ENCODE measurements around the gene ECE2. TPM values are rescaled to one million over a fixed set of nuclear protein-coding genes. Genes with fewer than 3 reads are reported as not detected.

ECE2 gene
- total RNA-seq, 5 donors from 2014 or later (not counting 1 experiment from before 2014, with no cell fraction given) = not detected

DNA sequence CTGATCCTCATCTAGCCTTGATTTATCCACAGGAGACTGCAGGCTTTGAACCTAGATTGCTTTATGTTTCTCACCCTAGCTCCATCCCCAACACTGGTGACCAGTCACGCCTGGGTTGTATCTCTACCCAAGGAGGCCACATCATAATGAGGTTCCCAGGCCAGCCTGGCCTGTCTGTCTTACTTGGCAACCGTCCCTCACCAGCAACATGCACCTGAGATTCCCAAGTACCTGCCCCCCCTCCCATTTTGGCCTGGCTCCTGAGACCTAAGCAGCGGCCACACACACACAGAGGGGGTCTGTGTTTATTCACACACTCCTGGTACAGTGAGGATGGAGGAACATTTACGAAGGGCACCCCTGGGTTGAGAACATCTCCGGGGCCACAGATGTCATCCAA, 16.9 kb upstream of the ECE2 start:
- no peak overlapping the region for H3K27ac ChIP-seq (ENCODE audit: low read length)
- H3K4me1 ChIP-seq (ENCODE audit: control insufficient read depth in 1 of 2, extremely low read depth in 1 of 2, insufficient read depth in 2 of 2, low read length in 2 of 2) = peaks cover 19 to 31% of the 10 kb centered on the region in 2 experiments
- H3K27me3 ChIP-seq (replicated peaks in 1 of 2; ENCODE audit: control insufficient read depth in 2 of 2, extremely low read depth in 1 of 2, insufficient read depth in 2 of 2, low read length in 1 of 2) = peaks cover 2 to 47% of the 10 kb centered on the region in 2 experiments
- ATAC-seq (replicated peaks in 1 of 4) (no peak), DNase-seq (no peak)
- H3K9me3 ChIP-seq = no peaks in the 10 kb centered on the region
- Mint-ChIP-seq H3K36me3 (no peaks in the 10 kb centered on the region), H3K27me3 (peaks cover 11 to 21% of the 10 kb centered on the region in 2 donors), H3K9me3 (no peaks in the 10 kb centered on the region), H3K27ac (no peak overlapping the region), H3K4me3 (peak overlapping the region; percentile 34 to 71 (median 66)), H3K4me1 (peaks cover 18 to 28% (median 25%) of the 10 kb centered on the region in 3 donors)
- POLR2A ChIA-PET = no interaction called here
- 93% methylated on average over 4 of the region's 5 CpGs for WGBS (ENCODE audit: insufficient coverage)
- CTCF ChIA-PET = interaction anchor here in 1 of 2 donors (0.8 kb wide), 1 partner anchor 9 kb away, joined by 3 read pairs; the partner anchor contains the start of gene EEF1AKMT4
- H3K4me3 ChIP-seq (ENCODE audit: control insufficient read depth in 1 of 2, extremely low read depth in 1 of 2, low read length in 1 of 2) = no peak overlapping the region
- H3K36me3 ChIP-seq (ENCODE audit: control insufficient read depth in 2 of 2, extremely low read depth in 1 of 2, insufficient read depth in 1 of 2, low read length in 1 of 2) = no peaks in the 10 kb centered on the region

DNA sequence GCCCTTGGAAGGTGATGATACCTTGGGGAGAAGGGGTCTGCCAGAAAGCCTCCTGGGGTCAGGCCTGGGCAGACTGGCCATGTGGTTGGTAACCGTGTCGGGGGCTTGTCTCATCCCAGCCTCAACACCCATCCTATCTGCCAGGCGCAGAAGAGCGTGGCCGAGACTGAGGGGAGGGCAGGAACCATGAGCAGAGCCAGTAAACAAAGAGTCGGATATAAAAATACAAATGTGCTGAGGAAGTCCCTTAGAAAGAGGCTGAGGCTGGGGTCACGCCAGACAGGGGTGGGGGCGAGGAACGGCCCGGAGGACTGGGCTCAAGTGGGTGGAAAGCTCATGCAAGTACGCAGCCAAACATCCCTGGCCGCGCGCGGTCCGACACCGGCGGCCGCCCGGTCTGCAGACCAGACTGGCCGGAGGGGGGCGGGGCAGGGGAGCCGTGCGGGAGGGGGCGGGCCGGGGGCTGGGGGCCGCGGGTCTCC, 16.4 kb upstream of the ECE2 start:
- H3K4me1 Mint-ChIP-seq = peaks cover 18 to 28% (median 25%) of the 10 kb centered on the region in 3 donors
- H3K27me3 Mint-ChIP-seq = peaks cover 11 to 24% of the 10 kb centered on the region in 2 donors
- H3K4me3 ChIP-seq (ENCODE audit: control insufficient read depth in 1 of 2, extremely low read depth in 1 of 2, low read length in 1 of 2) = no peak overlapping the region
- peak overlapping the region; percentile 26 to 71 (median 66) for H3K4me3 Mint-ChIP-seq
- CTCF ChIA-PET = interaction anchor here in 1 of 2 donors (0.7 kb wide), 1 partner anchor 108 kb away, joined by 3 read pairs; no protein-coding TSS in a partner anchor
- peaks cover 2 to 52% of the 10 kb centered on the region in 2 experiments for H3K27me3 ChIP-seq (replicated peaks in 1 of 2; ENCODE audit: control insufficient read depth in 2 of 2, extremely low read depth in 1 of 2, insufficient read depth in 2 of 2, low read length in 1 of 2)
- no peaks in the 10 kb centered on the region for H3K36me3 ChIP-seq (ENCODE audit: control insufficient read depth in 2 of 2, extremely low read depth in 1 of 2, insufficient read depth in 1 of 2, low read length in 1 of 2)
- ATAC-seq (replicated peaks in 1 of 4) (no peak), DNase-seq (no peak)
- H3K27ac Mint-ChIP-seq = peak overlapping the region in 1 of 2 donors; percentile 65
- H3K9me3 Mint-ChIP-seq = no peaks in the 10 kb centered on the region
- WGBS (ENCODE audit: insufficient coverage) = 19% methylated on average over 16 of the region's 28 CpGs
- POLR2A ChIA-PET = no interaction called here
- H3K27ac ChIP-seq (ENCODE audit: low read length) = no peak overlapping the region
- H3K4me1 ChIP-seq (ENCODE audit: control insufficient read depth in 1 of 2, extremely low read depth in 1 of 2, insufficient read depth in 2 of 2, low read length in 2 of 2) = peaks cover 19 to 31% of the 10 kb centered on the region in 2 experiments
- no peaks in the 10 kb centered on the region for H3K9me3 ChIP-seq
- H3K36me3 Mint-ChIP-seq = no peaks in the 10 kb centered on the region

DNA sequence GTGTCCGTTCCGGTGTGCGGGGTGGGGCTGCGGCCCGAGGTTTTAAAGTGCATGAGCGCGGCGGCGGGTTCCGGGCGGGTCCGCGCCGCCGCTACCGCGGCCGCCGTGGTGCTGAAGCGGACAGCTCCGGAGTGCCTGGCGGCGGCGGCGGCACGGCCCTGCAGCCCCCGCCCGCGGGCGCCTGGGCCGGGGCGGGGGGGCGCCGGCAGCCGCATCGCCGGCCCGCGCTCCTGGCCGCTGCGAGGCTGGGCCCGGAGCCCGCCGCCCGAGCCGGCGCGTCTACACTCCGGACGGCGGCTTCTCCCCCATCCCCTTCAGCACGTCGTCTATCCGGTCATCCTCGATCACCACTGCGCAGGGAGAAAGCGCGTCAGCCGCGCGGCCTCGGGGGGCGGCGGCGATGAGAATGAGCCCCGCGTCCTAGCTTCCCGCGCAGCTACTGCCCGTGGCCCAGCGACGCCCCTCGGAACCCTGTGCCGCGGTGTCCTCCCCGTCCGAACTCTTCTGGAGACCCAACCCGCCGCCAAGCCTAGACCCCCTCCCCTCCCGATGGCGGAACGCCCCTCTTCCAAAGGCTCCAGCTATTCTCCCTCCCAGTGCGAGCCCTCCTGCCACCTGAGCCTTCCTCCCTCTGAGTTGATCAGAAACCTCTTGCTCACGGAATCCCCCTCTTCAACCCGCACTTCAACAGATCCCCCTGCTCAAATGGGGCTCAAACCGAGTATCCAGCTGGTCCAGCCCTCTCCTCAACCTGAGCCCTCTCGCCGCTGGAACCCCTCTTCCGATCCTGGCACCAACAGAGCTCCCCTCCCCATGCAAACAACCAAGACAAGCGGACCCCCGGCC, 15.7 kb upstream of the ECE2 start:
- Histone ChIP-seq H3K9me3 (no peaks in the 10 kb centered on the region), H3K27me3 (replicated peaks in 1 of 2; ENCODE audit: control insufficient read depth in 2 of 2, extremely low read depth in 1 of 2, insufficient read depth in 2 of 2, low read length in 1 of 2) (peaks cover 5 to 57% of the 10 kb centered on the region in 2 experiments), H3K4me3 (ENCODE audit: control insufficient read depth in 1 of 2, extremely low read depth in 1 of 2, low read length in 1 of 2) (peak overlapping the region; percentile 36 to 59), H3K4me1 (ENCODE audit: control insufficient read depth in 1 of 2, extremely low read depth in 1 of 2, insufficient read depth in 2 of 2, low read length in 2 of 2) (peaks cover 19 to 31% of the 10 kb centered on the region in 2 experiments), H3K27ac (ENCODE audit: low read length) (no peak overlapping the region), H3K36me3 (ENCODE audit: control insufficient read depth in 2 of 2, extremely low read depth in 1 of 2, insufficient read depth in 1 of 2, low read length in 1 of 2) (no peaks in the 10 kb centered on the region)
- ATAC-seq (replicated peaks in 1 of 4) (peak; percentile 66 to 78 (median 70)), DNase-seq (peak in 18 of 35 experiments; percentile 13 to 68 (median 39))
- ChIA-PET POLR2A (no interaction called here), CTCF (interaction anchor here (0.6 to 0.7 kb wide), 2 partner anchors 109 to 951 kb away, joined by 3 read pairs; no protein-coding TSS in a partner anchor)
- H3K9me3 Mint-ChIP-seq = no peaks in the 10 kb centered on the region
- peak overlapping the region; percentile 36 to 52 for H3K27ac Mint-ChIP-seq
- no peaks in the 10 kb centered on the region for H3K36me3 Mint-ChIP-seq
- H3K4me1 Mint-ChIP-seq = peaks cover 18 to 28% (median 25%) of the 10 kb centered on the region in 3 donors
- WGBS (ENCODE audit: insufficient coverage) = 3% methylated on average over 91 of the region's 91 CpGs
- H3K4me3 Mint-ChIP-seq = peak overlapping the region; percentile 76 to 81 (median 79)
- peaks cover 17 to 30% of the 10 kb centered on the region in 2 donors for H3K27me3 Mint-ChIP-seq

DNA sequence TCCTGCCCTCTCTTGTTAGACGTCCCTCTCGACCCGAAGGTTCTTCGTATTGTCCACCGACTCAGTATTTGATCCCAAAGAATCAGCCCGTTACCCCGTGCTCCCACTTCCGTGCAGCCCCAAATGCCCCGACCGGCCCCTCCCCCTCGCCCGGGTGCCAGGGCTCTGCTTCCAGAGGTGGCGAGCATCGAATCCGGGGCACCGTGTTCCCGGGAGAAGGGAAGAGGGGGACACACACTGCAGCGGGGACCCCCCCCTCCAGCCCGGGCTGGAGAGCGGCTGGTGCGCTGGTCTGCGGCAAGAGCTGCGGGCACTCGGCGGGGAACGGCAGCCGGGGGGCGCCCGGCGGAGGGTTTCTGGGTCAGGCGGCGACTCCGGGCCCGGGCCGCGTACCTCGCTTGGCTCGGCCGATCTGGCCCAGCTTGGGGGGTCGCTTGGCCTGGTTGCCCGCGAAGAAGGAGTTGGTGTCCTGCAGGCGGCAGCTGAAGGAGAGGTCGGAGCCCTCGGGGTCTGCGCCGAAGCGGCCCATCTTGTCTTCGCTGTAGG, 15.0 kb upstream of the ECE2 start:
- 2% methylated on average over 49 of the region's 49 CpGs for WGBS (ENCODE audit: insufficient coverage)
- CTCF ChIA-PET = interaction anchor here in 1 of 2 donors (0.6 to 1.1 kb wide), 3 partner anchors 33 to 952 kb away, joined by 3 to 20 read pairs (median 3); no protein-coding TSS in a partner anchor
- H3K36me3 ChIP-seq (ENCODE audit: control insufficient read depth in 2 of 2, extremely low read depth in 1 of 2, insufficient read depth in 1 of 2, low read length in 1 of 2) = no peaks in the 10 kb centered on the region
- POLR2A ChIA-PET = no interaction called here
- Mint-ChIP-seq H3K27ac (peak overlapping the region in 1 of 2 donors; percentile 52), H3K4me1 (peaks cover 18 to 28% (median 25%) of the 10 kb centered on the region in 3 donors), H3K4me3 (peak overlapping the region; percentile 76 to 81 (median 79)), H3K9me3 (no peaks in the 10 kb centered on the region), H3K36me3 (no peaks in the 10 kb centered on the region), H3K27me3 (peaks cover 20 to 34% of the 10 kb centered on the region in 2 donors)
- H3K27ac ChIP-seq (ENCODE audit: low read length) = no peak overlapping the region
- H3K4me3 ChIP-seq (ENCODE audit: control insufficient read depth in 1 of 2, extremely low read depth in 1 of 2, low read length in 1 of 2) = peak overlapping the region; percentile 36 to 59
- no peak for ATAC-seq (replicated peaks in 1 of 4)
- H3K27me3 ChIP-seq (replicated peaks in 1 of 2; ENCODE audit: control insufficient read depth in 2 of 2, extremely low read depth in 1 of 2, insufficient read depth in 2 of 2, low read length in 1 of 2) = peaks cover 5 to 63% of the 10 kb centered on the region in 2 experiments
- H3K9me3 ChIP-seq = no peaks in the 10 kb centered on the region
- DNase-seq = peak in 1 of 35 experiments; percentile 11
- peaks cover 19 to 31% of the 10 kb centered on the region in 2 experiments for H3K4me1 ChIP-seq (ENCODE audit: control insufficient read depth in 1 of 2, extremely low read depth in 1 of 2, insufficient read depth in 2 of 2, low read length in 2 of 2)

DNA sequence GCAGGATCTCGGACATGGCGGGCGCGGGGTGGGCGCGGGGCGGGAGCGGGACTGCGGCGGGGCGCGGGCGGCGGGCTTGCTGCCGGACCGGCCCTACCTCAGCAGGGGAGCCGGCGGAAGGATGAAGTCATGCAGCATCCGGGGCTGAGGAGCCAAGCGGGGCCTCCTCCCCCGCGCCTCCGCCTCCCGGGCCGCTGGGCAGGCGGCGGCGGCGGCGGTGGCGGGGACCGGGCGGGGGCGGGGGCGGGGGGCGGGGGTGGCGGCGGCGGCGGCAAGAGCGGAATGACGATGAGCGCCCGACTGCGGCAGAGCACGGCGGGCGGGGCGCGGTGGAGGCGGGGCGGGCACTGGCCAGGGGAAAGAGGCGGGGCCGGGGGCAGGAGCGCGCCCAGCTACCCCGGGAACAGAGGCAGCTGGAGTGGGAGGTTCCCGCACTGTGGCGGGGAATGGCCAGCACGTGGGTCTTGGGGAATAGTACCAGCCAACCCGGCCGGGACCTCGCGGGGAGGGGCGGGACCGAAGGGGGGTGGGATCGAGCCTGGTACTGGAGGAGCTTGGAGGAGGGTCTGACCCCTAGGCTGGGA, 14.5 kb upstream of the ECE2 start, which contains the start of gene CAMK2N2:
Gene CAMK2N2, minus strand, starts transcription at position 284 of the 584 bp plus-strand sequence. Its CDS starts 268 bp downstream, at position 16.
- H3K27me3 Mint-ChIP-seq = peaks cover 20 to 37% of the 10 kb centered on the region in 2 donors
- peak within 1 kb of the TSS; percentile 36 to 52 for H3K27ac Mint-ChIP-seq
- no peak within 1 kb of the TSS for H3K27ac ChIP-seq (ENCODE audit: low read length)
- H3K4me1 ChIP-seq (ENCODE audit: control insufficient read depth in 1 of 2, extremely low read depth in 1 of 2, insufficient read depth in 2 of 2, low read length in 2 of 2) = peaks cover 19 to 31% of the 10 kb centered on the region in 2 experiments
- DNase-seq (peak in 19 of 35 experiments; percentile 18 to 68 (median 30)), ATAC-seq (replicated peaks in 1 of 4) (peak; percentile 46 to 67 (median 61))
- peaks cover 18 to 28% (median 25%) of the 10 kb centered on the region in 3 donors for H3K4me1 Mint-ChIP-seq
- H3K4me3 Mint-ChIP-seq = peak within 1 kb of the TSS; percentile 76 to 84 (median 84)
- peak within 1 kb of the TSS; percentile 49 to 71 for H3K4me3 ChIP-seq (ENCODE audit: control insufficient read depth in 1 of 2, extremely low read depth in 1 of 2, low read length in 1 of 2)
- ChIA-PET POLR2A (no interaction called here), CTCF (interaction anchor here in 1 of 2 donors (0.6 to 1.1 kb wide), 2 partner anchors 33 to 35 kb away, joined by 3 to 20 read pairs; no protein-coding TSS in a partner anchor)
- no peaks in the 10 kb centered on the region for H3K36me3 ChIP-seq (ENCODE audit: control insufficient read depth in 2 of 2, extremely low read depth in 1 of 2, insufficient read depth in 1 of 2, low read length in 1 of 2)
- WGBS (ENCODE audit: insufficient coverage) = under 1% methylated on average over 42 of the region's 67 CpGs
- H3K9me3 ChIP-seq = no peaks in the 10 kb centered on the region
- H3K27me3 ChIP-seq (replicated peaks in 1 of 2; ENCODE audit: control insufficient read depth in 2 of 2, extremely low read depth in 1 of 2, insufficient read depth in 2 of 2, low read length in 1 of 2) = peaks cover 5 to 67% of the 10 kb centered on the region in 2 experiments
- no peaks in the 10 kb centered on the region for H3K36me3 Mint-ChIP-seq
- H3K9me3 Mint-ChIP-seq = no peaks in the 10 kb centered on the region
